SK-N-SH (cell line): Measurements from ENCODE around the gene FPR1. TPM values are rescaled to one million over a fixed set of nuclear protein-coding genes. Genes with fewer than 3 reads are reported as not detected.

Experiments
- CTCF ChIA-PET: fragments of 300-600, 350-600 bp; formaldehyde crosslinking; extraction: SDS; loops from one replicate; lab custom pipeline; 2021; lab: Yijun Ruan, JAX
- POLR2A ChIA-PET: fragments of 350-600 bp; sonication (Branson Sonifier 250); formaldehyde crosslinking; extraction: SDS; loops from one replicate; lab custom pipeline; 2020; ENCODE audit warnings: antibody characterized with exemption, inconsistent platforms; lab: Yijun Ruan, JAX
- DNase-seq: peaks from one replicate; pipeline ENCODE4 v3.0.0; 2012
- H2AFZ ChIP-seq: fragments of 200-600 bp; sonication (generic); 2 replicates; pipeline ENCODE4 v1.8.1; 2016; ENCODE audit warnings: antibody characterized with exemption, mild to moderate bottlenecking, low read depth
- H3F3A ChIP-seq: fragments of 200-600 bp; sonication (generic); replicated peaks from 2 replicates; pipeline ENCODE3; 2016; ENCODE audit warnings: antibody characterized with exemption, mild to moderate bottlenecking; ENCODE audit not compliant: insufficient read depth
- H3K27ac ChIP-seq, 2 experiments: fragments of 200-500 bp in 1 of 2; fragments of 200-600 bp in 1 of 2; sonication (Bioruptor generic) in 1 of 2; sonication (generic), shearing (Covaris generic) in 1 of 2; 2 replicates each; pipeline versions ENCODE4 v1.5.1 to v1.6.1; 2014 to 2016; ENCODE audit warnings: low read depth in 2 of 2, inconsistent platforms in 1 of 2, low read length in 1 of 2, mild to moderate bottlenecking in 1 of 2, mixed read lengths in 1 of 2
- H3K27me3 ChIP-seq: fragments of 200-600 bp; sonication (generic), shearing (Covaris generic); 2 replicates; pipeline ENCODE4 v1.6.1; 2016; ENCODE audit warnings: mixed run types; ENCODE audit not compliant: insufficient read depth
- H3K36me3 ChIP-seq, 2 experiments: fragments of 200-500 bp in 1 of 2; fragments of 200-600 bp in 1 of 2; sonication (Bioruptor generic) in 1 of 2; sonication (generic) in 1 of 2; replicated peaks in 1 of 2; 2 replicates each; pipeline versions ENCODE3 to v1.5.1; 2014 to 2016; ENCODE audit warnings: low read length in 1 of 2, mild to moderate bottlenecking in 1 of 2; ENCODE audit not compliant: insufficient read depth in 2 of 2, control insufficient read depth in 1 of 2
- H3K4me1 ChIP-seq, 2 experiments: fragments of 200-500 bp in 1 of 2; fragments of 200-600 bp in 1 of 2; sonication (Bioruptor generic) in 1 of 2; sonication (generic), shearing (Covaris generic) in 1 of 2; 2 replicates each; pipeline versions ENCODE4 v1.5.1 to v1.6.1; 2014 to 2016; ENCODE audit warnings: low read depth in 1 of 2, low read length in 1 of 2, mixed run types in 1 of 2; ENCODE audit not compliant: insufficient read depth in 2 of 2, control insufficient read depth in 1 of 2
- H3K4me2 ChIP-seq: fragments of 200-600 bp; sonication (generic), shearing (Covaris generic); 2 replicates; pipeline ENCODE4 v1.6.1; 2017; ENCODE audit warnings: mixed run types
- H3K4me3 ChIP-seq, 2 experiments: fragments of 200-500 bp in 1 of 2; fragments of 200-600 bp in 1 of 2; sonication (Bioruptor generic) in 1 of 2; sonication (generic), shearing (Covaris generic) in 1 of 2; 2 replicates each; pipeline versions ENCODE4 v1.5.1 to v1.8.1; 2014 to 2016; ENCODE audit warnings: low read depth in 2 of 2, inconsistent platforms in 1 of 2, low read length in 1 of 2, mild to moderate bottlenecking in 1 of 2, mixed read lengths in 1 of 2, moderate library complexity in 1 of 2
- H3K79me2 ChIP-seq: fragments of 200-600 bp; sonication (generic); 2 replicates; pipeline ENCODE4 v1.8.1; 2017; ENCODE audit warnings: mild to moderate bottlenecking; ENCODE audit not compliant: insufficient read depth
- H3K9ac ChIP-seq: fragments of 200-600 bp; sonication (generic); 2 replicates; pipeline ENCODE4 v1.6.1; 2017; ENCODE audit warnings: mixed run types
- H3K9me2 ChIP-seq: fragments of 200-600 bp; sonication (generic); 2 replicates; pipeline ENCODE4 v1.6.1; 2017; ENCODE audit warnings: mixed run types
- H3K9me3 ChIP-seq: fragments of 200-600 bp; sonication (generic); 2 replicates; pipeline ENCODE4 v1.6.1; 2017; ENCODE audit warnings: mixed run types, mild to moderate bottlenecking, moderate library complexity
- H4K20me1 ChIP-seq: fragments of 200-600 bp; sonication (generic); 2 replicates; pipeline ENCODE4 v1.6.1; 2017; ENCODE audit warnings: mild to moderate bottlenecking, mixed run types; ENCODE audit not compliant: insufficient read depth
- EP300 ChIP-seq, 2 experiments: IDR thresholded peaks; 2 replicates each; pipeline versions ENCODE4 v1.4.0 to v1.6.1; 2012; ENCODE audit warnings: borderline replicate concordance in 1 of 2, low read depth in 1 of 2, low read length in 1 of 2
- GABPA ChIP-seq: IDR thresholded peaks from 2 replicates; pipeline ENCODE4 v1.4.0; 2012; ENCODE audit warnings: low read depth, mild to moderate bottlenecking
- MAX ChIP-seq: IDR thresholded peaks from 2 replicates; pipeline ENCODE4 v1.4.0; 2012; ENCODE audit warnings: low read depth
- MEF2A ChIP-seq: IDR thresholded peaks from 2 replicates; pipeline ENCODE4 v1.4.0; 2012; ENCODE audit warnings: low read depth, borderline replicate concordance
- NFIC ChIP-seq: IDR thresholded peaks from 2 replicates; pipeline ENCODE4 v1.4.0; 2012; ENCODE audit warnings: borderline replicate concordance
- NRF1 ChIP-seq: IDR thresholded peaks from 2 replicates; pipeline ENCODE4 v1.6.1; 2012; ENCODE audit warnings: low read depth, mild to moderate bottlenecking, low read length
- RCOR1 ChIP-seq: fragments of 150-350 bp; IDR thresholded peaks from 2 replicates; pipeline ENCODE4 v1.6.1; 2017; ENCODE audit warnings: antibody characterized with exemption, low read length
- SIN3A ChIP-seq: IDR thresholded peaks from 2 replicates; pipeline ENCODE4 v1.6.1; 2012; ENCODE audit warnings: low read depth, mild to moderate bottlenecking, low read length, moderate library complexity, borderline replicate concordance
- TAF1 ChIP-seq: IDR thresholded peaks from 2 replicates; pipeline ENCODE4 v1.6.1; 2012; ENCODE audit warnings: low read depth, mild to moderate bottlenecking, low read length, moderate library complexity, borderline replicate concordance
- TEAD4 ChIP-seq: IDR thresholded peaks from 2 replicates; pipeline ENCODE4 v1.4.0; 2012; ENCODE audit warnings: mild to moderate bottlenecking, borderline replicate concordance; ENCODE audit not compliant: insufficient read depth
- USF1 ChIP-seq: IDR thresholded peaks from 2 replicates; pipeline ENCODE4 v1.4.0; 2012; ENCODE audit warnings: low read depth, borderline replicate concordance
- WGBS: methylation state at CpG from one replicate; pipeline ENCODE4 v1.1.6; 2017; ENCODE audit warnings: low lambda C conversion rate; 5-methylcytosine and 5-hydroxymethylcytosine counted together
- polyA plus RNA-seq, 3 experiments: library from polyadenylated mRNA; depleted of rRNA; stranded (reverse); fragments of >200 nt; gene quantifications; 2 replicates each; pipeline ENCODE4 v1.2.3, GENCODE V29; 2012
- TF ChIP-seq, protein P1 (sequence below): fragments of 150-350 bp; IDR thresholded peaks from 2 replicates; pipeline ENCODE4 v1.6.1; 2017; ENCODE audit warnings: antibody characterized with exemption, low read length, low read depth, borderline replicate concordance
- TF ChIP-seq, protein P2 (sequence below): IDR thresholded peaks from 2 replicates; pipeline ENCODE4; 2012

Gene FPR1
- polyA plus RNA-seq, 1 of the 3 experiments (the other 2 are of a cell fraction): not detected

GRCh38 chr19:51698296-51698695 lies 53.4 kb downstream of the FPR1 start:
- Histone ChIP-seq H3K36me3 (peaks cover 48 to 62% of the 10 kb centered on the region in 2 experiments), H3K9me2 (no peaks in the 10 kb centered on the region), H4K20me1 (peaks cover 94% of the 10 kb centered on the region), H3K27me3 (no peaks in the 10 kb centered on the region), H3K79me2 (peaks cover 63% of the 10 kb centered on the region), H3F3A (peaks cover 49% of the 10 kb centered on the region), H3K4me1 (no peaks in the 10 kb centered on the region; a peak in 1 of 4 replicates), H3K9ac (no peak overlapping the region), H3K4me2 (no peak overlapping the region), H3K9me3 (no peaks in the 10 kb centered on the region), H3K27ac (no peak overlapping the region), H3K4me3 (no peak overlapping the region), H2AFZ (no peak overlapping the region)
- peak; percentile 5 for DNase-seq
- ChIA-PET POLR2A (no interaction called here), CTCF (interaction anchor here (1.1 to 1.3 kb wide), 3 partner anchors 22 to 80 kb away, joined by 3 to 4 read pairs (median 3); no protein-coding TSS in a partner anchor)
- TF ChIP-seq, protein P1, sequence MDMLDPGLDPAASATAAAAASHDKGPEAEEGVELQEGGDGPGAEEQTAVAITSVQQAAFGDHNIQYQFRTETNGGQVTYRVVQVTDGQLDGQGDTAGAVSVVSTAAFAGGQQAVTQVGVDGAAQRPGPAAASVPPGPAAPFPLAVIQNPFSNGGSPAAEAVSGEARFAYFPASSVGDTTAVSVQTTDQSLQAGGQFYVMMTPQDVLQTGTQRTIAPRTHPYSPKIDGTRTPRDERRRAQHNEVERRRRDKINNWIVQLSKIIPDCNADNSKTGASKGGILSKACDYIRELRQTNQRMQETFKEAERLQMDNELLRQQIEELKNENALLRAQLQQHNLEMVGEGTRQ: no peak
- TF ChIP-seq MAX: no peak
- no peak for TF ChIP-seq RCOR1
- TF ChIP-seq GABPA: no peak
- TF ChIP-seq MEF2A: no peak
- TF ChIP-seq NFIC: no peak
- TF ChIP-seq TAF1: no peak
- no peak for TF ChIP-seq EP300 (IDR thresholded peaks at IDR 0.05; ENCODE audit: borderline replicate concordance in 1 of 2, low read depth in 1 of 2, low read length in 1 of 2)
- TF ChIP-seq, protein P2, sequence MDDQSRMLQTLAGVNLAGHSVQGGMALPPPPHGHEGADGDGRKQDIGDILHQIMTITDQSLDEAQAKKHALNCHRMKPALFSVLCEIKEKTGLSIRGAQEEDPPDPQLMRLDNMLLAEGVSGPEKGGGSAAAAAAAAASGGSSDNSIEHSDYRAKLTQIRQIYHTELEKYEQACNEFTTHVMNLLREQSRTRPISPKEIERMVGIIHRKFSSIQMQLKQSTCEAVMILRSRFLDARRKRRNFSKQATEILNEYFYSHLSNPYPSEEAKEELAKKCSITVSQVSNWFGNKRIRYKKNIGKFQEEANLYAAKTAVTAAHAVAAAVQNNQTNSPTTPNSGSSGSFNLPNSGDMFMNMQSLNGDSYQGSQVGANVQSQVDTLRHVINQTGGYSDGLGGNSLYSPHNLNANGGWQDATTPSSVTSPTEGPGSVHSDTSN: no peak
- TF ChIP-seq NRF1: no peak
- WGBS: 91% methylated on average over 5 of the region's 5 CpGs

DNA sequence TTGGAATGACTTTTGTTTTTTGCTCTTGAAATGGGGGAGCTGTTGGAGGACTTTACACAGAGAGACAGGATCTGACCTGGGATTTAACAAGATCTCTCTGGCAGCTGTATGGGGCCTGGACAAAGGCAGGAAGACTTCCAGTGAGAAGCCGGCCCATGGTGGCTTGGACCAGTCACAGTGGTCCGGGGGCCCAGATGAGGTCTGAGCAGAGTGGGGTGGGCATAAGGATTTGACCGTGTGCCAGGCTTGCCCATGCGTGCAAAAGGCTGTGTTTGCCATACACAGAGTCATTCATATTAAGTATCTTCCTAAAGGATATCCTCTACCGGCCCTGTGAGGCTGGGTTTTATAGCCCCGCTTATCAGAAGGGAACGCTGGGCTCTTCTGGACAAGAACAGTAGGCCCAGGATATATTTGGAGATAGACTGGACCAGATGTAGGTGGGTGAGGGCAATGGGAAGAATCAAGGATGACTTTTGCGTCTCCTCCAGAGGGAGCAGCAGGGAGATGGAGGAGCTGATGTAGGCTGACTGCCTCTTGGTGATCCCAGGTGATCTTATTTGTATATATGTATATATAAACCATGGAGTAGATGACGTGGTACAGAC lies 54.4 kb downstream of the FPR1 start:
- DNase-seq: peak; percentile 2
- no peak overlapping the region for H2AFZ ChIP-seq
- peaks cover 42% of the 10 kb centered on the region for H3F3A ChIP-seq
- ChIA-PET POLR2A (no interaction called here), CTCF (interaction anchor here (1.3 kb wide), 1 partner anchor 81 kb away, joined by 3 read pairs; no protein-coding TSS in a partner anchor)
- H3K9me2 ChIP-seq: no peaks in the 10 kb centered on the region
- no peaks in the 10 kb centered on the region for H3K9me3 ChIP-seq
- peaks cover 55 to 62% of the 10 kb centered on the region in 2 experiments for H3K36me3 ChIP-seq
- H3K4me1 ChIP-seq: peaks cover 0 to 6% of the 10 kb centered on the region in 2 experiments; a peak in 2 of 4 replicates
- no peak overlapping the region for H3K27ac ChIP-seq
- no peak overlapping the region for H3K4me3 ChIP-seq
- 96% methylated on average over 9 of the region's 9 CpGs for WGBS
- H3K79me2 ChIP-seq: peaks cover 73% of the 10 kb centered on the region
- no peak overlapping the region for H3K4me2 ChIP-seq
- no peak for TF ChIP-seq SIN3A
- TF ChIP-seq, protein P1: no peak
- no peak for TF ChIP-seq TEAD4
- no peak for TF ChIP-seq USF1
- TF ChIP-seq, all 33 proteins: peak for 0
- H4K20me1 ChIP-seq: peaks cover 94% of the 10 kb centered on the region
- no peak overlapping the region for H3K9ac ChIP-seq
- no peaks in the 10 kb centered on the region for H3K27me3 ChIP-seq
